Peyer's patch (tissue), 4 donors: Measurements from ENCODE around the gene C10orf71. TPM values are rescaled to one million over a fixed set of nuclear protein-coding genes. Genes with fewer than 3 reads are reported as not detected.

Source experiments
- DNase-seq, 3 donors: peaks; one replicate each; pipeline ENCODE4 v3.0.0-alpha.2; 2017 to 2019
- H3K27ac ChIP-seq, 4 donors: fragments of 200-600 bp; sonication (generic); one replicate each; pipeline ENCODE4 v1.5.1; 2016 to 2019
- H3K27me3 ChIP-seq, 2 donors: fragments of 200-600 bp; sonication (generic); one replicate each; pipeline ENCODE4 v1.5.1; 2019
- H3K36me3 ChIP-seq, 3 donors: fragments of 200-600 bp; sonication (generic); one replicate each; pipeline ENCODE4 v1.5.1; 2016 to 2019
- H3K4me1 ChIP-seq, 4 donors: fragments of 200-600 bp; sonication (generic); one replicate each; pipeline ENCODE4 v1.5.1; 2016 to 2019
- H3K4me3 ChIP-seq, 4 donors: fragments of 200-600 bp; sonication (generic); 1 replicate in 3 of 4; 2 replicates in 1 of 4; pipeline ENCODE4 v1.5.1; 2016 to 2019; ENCODE audit warnings: mild to moderate bottlenecking in 1 of 4
- H3K9me3 ChIP-seq, 4 donors: fragments of 200-600 bp; sonication (generic); one replicate each; pipeline ENCODE4 v1.5.1; 2016 to 2019; ENCODE audit warnings: mild to moderate bottlenecking in 1 of 4
- POLR2A ChIP-seq, 2 donors: fragments of 450-650 bp; IDR thresholded peaks; one replicate each; pipeline ENCODE4 v1.5.1; 2017; ENCODE audit warnings: antibody characterized with exemption in 2 of 2, mild to moderate bottlenecking in 2 of 2, moderate library complexity in 2 of 2
- total RNA-seq, 4 donors: library from RNA; depleted of rRNA; stranded (reverse); fragments of >200 nt; gene quantifications; one replicate each; pipeline ENCODE4 v1.1.0, GENCODE V29; 2016
- TF ChIP-seq, protein P1 (sequence below), 6 experiments: fragments of 450-650 bp in 4 of 6; fragments of 200-600 bp in 2 of 6; sonication (generic) in 1 of 6; IDR thresholded peaks; one replicate each; pipeline ENCODE4 v1.5.1; 2017 to 2019; ENCODE audit warnings: antibody characterized with exemption in 6 of 6, mild to moderate bottlenecking in 3 of 6, moderate library complexity in 1 of 6

The C10orf71 gene
- total RNA-seq, 4 donors from 2014 or later: not detected

DNA sequence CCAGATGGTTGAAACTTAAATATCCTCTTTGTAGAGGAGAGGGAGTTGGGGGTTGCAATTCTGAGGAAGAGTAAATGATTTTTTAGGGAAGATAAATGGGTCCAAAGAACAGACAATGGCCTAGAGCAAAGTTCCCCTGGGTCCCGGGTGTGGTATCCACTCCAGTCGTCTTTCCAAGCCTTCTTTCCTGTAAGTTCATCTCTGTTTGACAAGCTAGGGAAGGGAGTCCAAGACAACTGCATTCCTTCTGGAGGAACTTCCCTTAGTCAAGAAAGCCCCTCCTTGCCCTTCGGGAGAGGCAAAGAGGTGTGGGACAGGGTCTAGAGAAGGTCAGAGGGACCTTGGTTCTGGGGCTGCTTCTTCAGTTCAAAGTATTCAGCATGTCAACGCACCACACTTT lies 33.4 kb downstream of the C10orf71 start:
- no peak overlapping the region for H3K4me3 ChIP-seq
- H3K4me1 ChIP-seq: no peaks in the 10 kb centered on the region
- H3K27ac ChIP-seq: no peak overlapping the region
- no peaks in the 10 kb centered on the region for H3K27me3 ChIP-seq
- no peak for DNase-seq
- H3K36me3 ChIP-seq: no peaks in the 10 kb centered on the region
- no peak for TF ChIP-seq POLR2A (IDR thresholded peaks at IDR 0.05)
- TF ChIP-seq, protein P1, sequence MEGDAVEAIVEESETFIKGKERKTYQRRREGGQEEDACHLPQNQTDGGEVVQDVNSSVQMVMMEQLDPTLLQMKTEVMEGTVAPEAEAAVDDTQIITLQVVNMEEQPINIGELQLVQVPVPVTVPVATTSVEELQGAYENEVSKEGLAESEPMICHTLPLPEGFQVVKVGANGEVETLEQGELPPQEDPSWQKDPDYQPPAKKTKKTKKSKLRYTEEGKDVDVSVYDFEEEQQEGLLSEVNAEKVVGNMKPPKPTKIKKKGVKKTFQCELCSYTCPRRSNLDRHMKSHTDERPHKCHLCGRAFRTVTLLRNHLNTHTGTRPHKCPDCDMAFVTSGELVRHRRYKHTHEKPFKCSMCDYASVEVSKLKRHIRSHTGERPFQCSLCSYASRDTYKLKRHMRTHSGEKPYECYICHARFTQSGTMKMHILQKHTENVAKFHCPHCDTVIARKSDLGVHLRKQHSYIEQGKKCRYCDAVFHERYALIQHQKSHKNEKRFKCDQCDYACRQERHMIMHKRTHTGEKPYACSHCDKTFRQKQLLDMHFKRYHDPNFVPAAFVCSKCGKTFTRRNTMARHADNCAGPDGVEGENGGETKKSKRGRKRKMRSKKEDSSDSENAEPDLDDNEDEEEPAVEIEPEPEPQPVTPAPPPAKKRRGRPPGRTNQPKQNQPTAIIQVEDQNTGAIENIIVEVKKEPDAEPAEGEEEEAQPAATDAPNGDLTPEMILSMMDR (IDR thresholded peaks at IDR 0.05): no peak
- H3K9me3 ChIP-seq: no peaks in the 10 kb centered on the region

- DNase-seq: no peak
- no peaks in the 10 kb centered on the region for H3K9me3 ChIP-seq
- no peaks in the 10 kb centered on the region for H3K4me1 ChIP-seq
- no peak for TF ChIP-seq POLR2A (IDR thresholded peaks at IDR 0.05)
- TF ChIP-seq, protein P1 (IDR thresholded peaks at IDR 0.05): no peak
- H3K36me3 ChIP-seq: no peaks in the 10 kb centered on the region
- no peak overlapping the region for H3K27ac ChIP-seq
- no peaks in the 10 kb centered on the region for H3K27me3 ChIP-seq
- no peak overlapping the region for H3K4me3 ChIP-seq
Measured at GRCh38 chr10:49332768-49333167, 33.8 kb downstream of the C10orf71 start.

GRCh38 chr10:49333192-49333591 lies 34.2 kb downstream of the C10orf71 start:
- no peak for TF ChIP-seq POLR2A (IDR thresholded peaks at IDR 0.05)
- TF ChIP-seq, protein P1 (IDR thresholded peaks at IDR 0.05): no peak
- Histone ChIP-seq H3K4me1 (no peaks in the 10 kb centered on the region), H3K36me3 (no peaks in the 10 kb centered on the region), H3K4me3 (no peak overlapping the region), H3K27ac (no peak overlapping the region), H3K9me3 (no peaks in the 10 kb centered on the region), H3K27me3 (no peaks in the 10 kb centered on the region)
- DNase-seq: no peak

DNA sequence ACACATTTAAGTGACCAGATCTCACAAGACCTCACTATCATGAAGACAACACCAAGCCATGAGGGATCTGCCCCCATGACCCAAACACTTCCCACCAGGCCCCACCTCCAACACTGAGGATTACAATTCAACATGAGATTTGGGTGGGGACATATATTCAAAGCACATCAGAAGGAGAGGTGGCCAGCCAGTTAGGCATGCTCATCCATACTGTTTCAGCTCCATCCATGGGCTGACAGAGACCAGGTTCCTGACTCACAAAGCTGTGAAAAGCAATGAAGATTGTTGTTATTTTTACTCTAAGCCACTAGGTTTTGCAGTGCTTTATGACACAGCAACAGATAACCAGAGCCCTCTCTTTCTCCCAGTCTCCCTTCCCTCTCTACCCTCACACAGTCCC lies 36.0 kb downstream of the C10orf71 start:
- no peaks in the 10 kb centered on the region for H3K36me3 ChIP-seq
- H3K4me1 ChIP-seq: no peaks in the 10 kb centered on the region
- no peak overlapping the region for H3K27ac ChIP-seq
- H3K27me3 ChIP-seq: no peaks in the 10 kb centered on the region
- H3K4me3 ChIP-seq: no peak overlapping the region
- TF ChIP-seq, protein P1 (IDR thresholded peaks at IDR 0.05): no peak
- TF ChIP-seq POLR2A (IDR thresholded peaks at IDR 0.05): no peak
- no peaks in the 10 kb centered on the region for H3K9me3 ChIP-seq
- DNase-seq: no peak

GRCh38 chr10:49335364-49335972 lies 36.5 kb downstream of the C10orf71 start:
- H3K27me3 ChIP-seq: no peaks in the 10 kb centered on the region
- no peak overlapping the region for H3K4me3 ChIP-seq
- H3K4me1 ChIP-seq: no peaks in the 10 kb centered on the region
- no peaks in the 10 kb centered on the region for H3K36me3 ChIP-seq
- TF ChIP-seq, protein P1 (IDR thresholded peaks at IDR 0.05): no peak
- no peak for TF ChIP-seq POLR2A (IDR thresholded peaks at IDR 0.05)
- H3K27ac ChIP-seq: no peak overlapping the region
- DNase-seq: no peak
- no peaks in the 10 kb centered on the region for H3K9me3 ChIP-seq

DNA sequence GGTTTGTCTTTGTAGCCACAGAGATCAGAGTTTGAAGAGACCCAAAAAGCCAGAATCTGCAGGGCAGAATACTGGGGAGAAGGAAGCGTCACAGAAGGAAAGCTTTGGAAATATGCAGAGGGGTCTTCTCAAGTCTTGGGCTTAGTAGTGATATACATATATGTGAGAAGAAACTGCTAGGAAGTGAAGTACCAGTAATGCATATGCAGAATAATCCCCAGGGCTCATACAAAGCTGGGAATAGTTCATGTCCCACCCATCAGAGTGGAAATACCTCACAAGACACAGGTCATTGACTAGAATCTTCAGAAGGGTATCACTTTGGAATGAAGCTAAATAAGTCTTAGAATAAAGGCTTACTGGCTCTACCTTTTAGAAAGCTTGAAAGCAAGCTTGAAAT lies 39.6 kb downstream of the C10orf71 start:
- Histone ChIP-seq H3K36me3 (no peaks in the 10 kb centered on the region), H3K4me1 (no peaks in the 10 kb centered on the region), H3K27me3 (no peaks in the 10 kb centered on the region), H3K4me3 (no peak overlapping the region), H3K9me3 (no peaks in the 10 kb centered on the region), H3K27ac (no peak overlapping the region)
- DNase-seq: no peak
- no peak for TF ChIP-seq POLR2A (IDR thresholded peaks at IDR 0.05)
- TF ChIP-seq, protein P1 (IDR thresholded peaks at IDR 0.05): no peak
